IPS DF 6.9 (cell line): ENCODE measurements around the gene PDZD4.

Experiments used
- DNase-seq: peaks from one replicate; pipeline ENCODE4 v3.0.0-alpha.2; 2013; ENCODE audit warnings: low read depth, low spot score
- H3K27ac ChIP-seq: one replicate; pipeline ENCODE4 v1.5.1; 2013; ENCODE audit warnings: low read length, control low read depth
- H3K27me3 ChIP-seq: 2 replicates; pipeline ENCODE4 v1.6.1; 2013; ENCODE audit warnings: mild to moderate bottlenecking, low read length; ENCODE audit not compliant: control insufficient read depth, insufficient read depth
- H3K36me3 ChIP-seq: 2 replicates; pipeline ENCODE4 v1.6.1; 2013; ENCODE audit warnings: low read length; ENCODE audit not compliant: control insufficient read depth, insufficient read depth
- H3K4me1 ChIP-seq: 2 replicates; pipeline ENCODE4 v1.6.1; 2013; ENCODE audit warnings: low read length; ENCODE audit not compliant: control insufficient read depth, insufficient read depth
- H3K4me3 ChIP-seq: 2 replicates; pipeline ENCODE4 v1.5.1; 2013; ENCODE audit warnings: mild to moderate bottlenecking, low read length
- H3K9me3 ChIP-seq: 2 replicates; pipeline ENCODE4 v1.6.1; 2013; ENCODE audit warnings: low read length, inconsistent platforms; ENCODE audit not compliant: control insufficient read depth, insufficient read depth
- WGBS: extraction: QIAGEN DNeasy Blood & Tissue Kit; methylation state at CpG from one replicate; pipeline ENCODE4 v1.1.7; 2013; ENCODE audit warnings: mixed read lengths, missing lambda C conversion rate; ENCODE audit not compliant: insufficient read length, insufficient coverage; 5-methylcytosine and 5-hydroxymethylcytosine counted together

Gene PDZD4

GRCh38 chrX:153764786-153765137 lies 65.6 kb downstream of the PDZD4 start:
- Histone ChIP-seq H3K4me3 (no peak overlapping the region), H3K36me3 (no peaks in the 10 kb centered on the region), H3K27ac (no peak overlapping the region), H3K9me3 (no peaks in the 10 kb centered on the region), H3K4me1 (no peaks in the 10 kb centered on the region; the same call in 1 of the 2 replicates), H3K27me3 (no peaks in the 10 kb centered on the region)
- no CpG with 5 or more reads among the region's 7 CpGs for WGBS
- no peak for DNase-seq

- no peak for DNase-seq
- H3K4me3 ChIP-seq, result no peak within 1 kb of the TSS
- no peaks in the 10 kb centered on the region for H3K9me3 ChIP-seq
- WGBS, result no CpG with 5 or more reads among the region's 26 CpGs
- H3K4me1 ChIP-seq, result no peaks in the 10 kb centered on the region; the same call in 1 of the 2 replicates
- H3K36me3 ChIP-seq, result no peaks in the 10 kb centered on the region
- no peak within 1 kb of the TSS for H3K27ac ChIP-seq
- no peaks in the 10 kb centered on the region for H3K27me3 ChIP-seq
Measured at GRCh38 chrX:153763989-153764755, 66.2 kb downstream of the PDZD4 start, which contains the start of gene PLXNB3. PLXNB3 (plus strand) TSS chrX:153764249; CDS start chrX:153765536, 1,287 bp downstream.

DNA sequence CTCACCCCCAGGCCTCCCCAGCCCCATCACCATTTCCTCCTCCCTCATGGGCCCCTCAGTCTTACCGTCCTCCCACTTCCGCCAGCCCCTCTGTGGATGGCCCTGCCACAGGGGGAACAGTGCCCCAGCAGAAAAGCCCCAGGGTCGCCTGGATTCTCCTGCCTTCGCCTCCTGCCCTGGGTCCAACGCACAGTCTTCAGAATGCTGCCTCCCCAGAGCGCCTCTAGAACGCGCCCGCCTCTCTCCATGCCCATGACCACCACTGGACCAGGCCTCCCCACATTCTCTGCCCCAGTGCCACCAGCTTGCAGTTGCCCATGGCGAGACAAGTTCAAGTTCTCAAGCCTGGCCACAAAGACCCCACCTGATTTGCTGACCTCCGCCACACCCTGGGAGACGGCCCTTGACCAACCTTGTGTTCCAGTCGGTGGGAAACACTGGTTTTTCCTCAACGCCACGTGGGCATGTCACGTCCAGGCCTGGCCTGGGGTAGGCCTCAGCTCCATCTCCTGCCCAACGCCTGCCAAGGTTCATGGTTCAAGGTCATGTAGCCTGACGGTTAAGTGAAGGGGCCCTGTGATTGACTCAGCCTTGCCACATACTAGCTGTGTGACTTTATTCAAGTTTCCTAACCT lies 66.9 kb downstream of the PDZD4 start:
- no peak for DNase-seq
- no peaks in the 10 kb centered on the region; the same call in 1 of the 2 replicates for H3K4me1 ChIP-seq
- no CpG with 5 or more reads among the region's 18 CpGs for WGBS

GRCh38 chrX:153762626-153763173 lies 67.6 kb downstream of the PDZD4 start:
- no peak overlapping the region for H3K4me3 ChIP-seq
- H3K27ac ChIP-seq, result no peak overlapping the region
- H3K27me3 ChIP-seq, result no peaks in the 10 kb centered on the region
- H3K9me3 ChIP-seq, result no peaks in the 10 kb centered on the region
- DNase-seq, result no peak
- H3K4me1 ChIP-seq, result no peaks in the 10 kb centered on the region; the same call in 1 of the 2 replicates
- H3K36me3 ChIP-seq, result no peaks in the 10 kb centered on the region
- WGBS, result no CpG with 5 or more reads among the region's 14 CpGs

More for the DNA sequence above, 66.9 kb downstream of the PDZD4 start:
- Histone ChIP-seq H3K27ac (no peak overlapping the region), H3K9me3 (no peaks in the 10 kb centered on the region), H3K27me3 (no peaks in the 10 kb centered on the region), H3K4me3 (no peak overlapping the region), H3K36me3 (no peaks in the 10 kb centered on the region)

DNA sequence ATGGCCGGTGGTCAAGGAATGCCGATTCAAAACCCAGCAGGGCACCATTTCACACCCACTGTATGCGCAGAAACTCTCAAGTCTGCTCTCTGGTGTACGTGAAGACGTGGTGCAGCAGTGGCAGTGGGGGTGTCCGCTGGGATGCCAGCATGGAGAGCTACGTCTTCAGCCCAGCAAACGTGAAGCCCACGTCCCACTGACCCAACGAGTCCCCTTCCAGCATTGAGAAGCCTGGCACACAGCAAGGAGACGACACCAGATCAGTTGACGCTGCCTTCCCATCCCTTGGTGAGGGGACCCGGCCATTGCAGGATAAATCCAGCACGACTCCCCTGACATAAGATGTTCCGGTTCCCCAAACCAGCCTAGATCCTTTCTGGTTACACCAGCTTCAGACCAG lies 68.5 kb downstream of the PDZD4 start:
- no peak overlapping the region for H3K4me3 ChIP-seq
- H3K36me3 ChIP-seq, result no peaks in the 10 kb centered on the region
- H3K27me3 ChIP-seq, result no peaks in the 10 kb centered on the region
- WGBS, result no CpG with 5 or more reads among the region's 15 CpGs
- H3K27ac ChIP-seq, result no peak overlapping the region
- no peaks in the 10 kb centered on the region for H3K9me3 ChIP-seq
- no peak for DNase-seq
- H3K4me1 ChIP-seq, result no peaks in the 10 kb centered on the region; the same call in 1 of the 2 replicates

DNA sequence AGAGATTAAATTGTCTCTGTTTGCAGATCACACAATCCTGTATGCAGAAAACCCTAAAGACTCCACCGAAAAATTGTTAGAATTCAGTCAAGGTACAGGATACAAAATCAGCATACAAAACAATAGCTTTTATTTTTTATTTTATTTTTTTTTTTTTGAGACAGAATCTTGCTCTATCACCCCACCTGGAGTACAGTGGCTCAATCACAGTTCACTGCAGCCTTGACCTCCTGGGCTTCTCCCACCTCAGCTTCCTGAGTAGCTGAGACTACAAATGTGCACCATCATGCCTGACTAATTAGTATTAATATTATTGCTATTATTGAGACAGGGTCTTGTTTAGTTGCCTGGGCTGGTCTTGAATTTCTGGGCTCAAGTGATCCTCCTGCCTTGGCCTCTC lies 75.2 kb downstream of the PDZD4 start:
- H3K27ac ChIP-seq, result no peak overlapping the region
- no peak overlapping the region for H3K4me3 ChIP-seq
- DNase-seq, result no peak
- H3K9me3 ChIP-seq, result no peaks in the 10 kb centered on the region
- no peaks in the 10 kb centered on the region for H3K4me1 ChIP-seq
- no peaks in the 10 kb centered on the region for H3K36me3 ChIP-seq
- no peaks in the 10 kb centered on the region for H3K27me3 ChIP-seq
- no CpG with 5 or more reads among the region's 1 CpG for WGBS
